ENCODE results near the gene CFAP46.

- TF ChIP-seq TEAD4 (IDR thresholded peaks at IDR 0.05; ENCODE audit: borderline replicate concordance, insufficient read depth) (no peak), CTCF (IDR thresholded peaks at IDR 0.05) (no peak), NRF1 (IDR thresholded peaks at IDR 0.05; ENCODE audit: low read depth, low read length) (no peak), RCOR1 (IDR thresholded peaks at IDR 0.05; ENCODE audit: low read length) (no peak), MAX (IDR thresholded peaks at IDR 0.05; ENCODE audit: low read depth) (no peak), FOXJ3 (CRISPR knock-in tag; IDR thresholded peaks at IDR 0.05) (no peak), TAF1 (IDR thresholded peaks at IDR 0.05; ENCODE audit: borderline replicate concordance, low read depth, low read length) (no peak), EP300 (IDR thresholded peaks at IDR 0.05; ENCODE audit: borderline replicate concordance in 1 of 2, low read depth in 1 of 2, low read length in 1 of 2) (no peak), FOXM1 (IDR thresholded peaks at IDR 0.05; ENCODE audit: low read depth) (no peak), CHD2 (IDR thresholded peaks at IDR 0.05; ENCODE audit: low read length, partially characterized antibody) (no peak)
Measured at GRCh38 chr10:132961420-132961786, 19.0 kb upstream of the CFAP46 start.
